ENCODE results near the gene MYO16. TPM values are rescaled to one million over a fixed set of nuclear protein-coding genes. Genes with fewer than 3 reads are reported as not detected.

Gene MYO16
- total and polyA plus RNA-seq, 2 experiments from 2014 or later = 0.13 to 0.23 TPM

DNA sequence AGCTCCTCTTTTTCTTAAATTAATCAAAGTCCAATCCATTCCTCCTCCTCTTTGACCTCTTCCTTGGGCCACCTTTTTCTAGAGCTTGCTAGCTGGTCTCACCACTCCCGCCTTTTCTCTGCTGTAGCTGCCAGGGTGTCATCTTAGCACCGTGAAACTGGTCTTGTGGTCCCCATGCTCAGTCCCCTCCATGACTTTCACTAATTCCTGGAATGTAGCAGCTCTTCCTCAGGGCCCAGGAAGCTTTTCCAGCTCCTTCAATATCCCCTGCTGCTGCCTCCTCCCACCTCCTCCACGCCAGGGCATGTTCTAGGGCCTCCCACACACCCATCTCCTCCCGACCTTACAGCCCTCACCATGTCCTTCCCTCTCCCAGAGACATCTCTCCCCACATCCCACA is 222.2 kb downstream of the MYO16 start:
- H2AFZ ChIP-seq = no peak overlapping the region
- no peaks in the 10 kb centered on the region for H3K27me3 ChIP-seq
- H3K4me3 ChIP-seq = no peak overlapping the region
- no peaks in the 10 kb centered on the region for H4K20me1 ChIP-seq (ENCODE audit: insufficient read depth, poor library complexity, severe bottlenecking)
- TF ChIP-seq EZH2 (IDR thresholded peaks at IDR 0.05; ENCODE audit: borderline replicate concordance) (no peak), EZH2phosphoT487 (IDR thresholded peaks at IDR 0.05; ENCODE audit: low read depth, severe bottlenecking, unreplicated experiment) (no peak)
- TF ChIP-seq, protein P1, sequence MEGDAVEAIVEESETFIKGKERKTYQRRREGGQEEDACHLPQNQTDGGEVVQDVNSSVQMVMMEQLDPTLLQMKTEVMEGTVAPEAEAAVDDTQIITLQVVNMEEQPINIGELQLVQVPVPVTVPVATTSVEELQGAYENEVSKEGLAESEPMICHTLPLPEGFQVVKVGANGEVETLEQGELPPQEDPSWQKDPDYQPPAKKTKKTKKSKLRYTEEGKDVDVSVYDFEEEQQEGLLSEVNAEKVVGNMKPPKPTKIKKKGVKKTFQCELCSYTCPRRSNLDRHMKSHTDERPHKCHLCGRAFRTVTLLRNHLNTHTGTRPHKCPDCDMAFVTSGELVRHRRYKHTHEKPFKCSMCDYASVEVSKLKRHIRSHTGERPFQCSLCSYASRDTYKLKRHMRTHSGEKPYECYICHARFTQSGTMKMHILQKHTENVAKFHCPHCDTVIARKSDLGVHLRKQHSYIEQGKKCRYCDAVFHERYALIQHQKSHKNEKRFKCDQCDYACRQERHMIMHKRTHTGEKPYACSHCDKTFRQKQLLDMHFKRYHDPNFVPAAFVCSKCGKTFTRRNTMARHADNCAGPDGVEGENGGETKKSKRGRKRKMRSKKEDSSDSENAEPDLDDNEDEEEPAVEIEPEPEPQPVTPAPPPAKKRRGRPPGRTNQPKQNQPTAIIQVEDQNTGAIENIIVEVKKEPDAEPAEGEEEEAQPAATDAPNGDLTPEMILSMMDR (IDR thresholded peaks at IDR 0.05; ENCODE audit: poor library complexity) = no peak
- H3K9me2 ChIP-seq (replicated peaks; ENCODE audit: insufficient read depth) = no peaks in the 10 kb centered on the region
- no peak for DNase-seq (ENCODE audit: low spot score)
- H3K4me2 ChIP-seq = no peak overlapping the region
- H3K9me3 ChIP-seq (ENCODE audit: low read depth) = no peaks in the 10 kb centered on the region
- H3K79me2 ChIP-seq = no peaks in the 10 kb centered on the region
- H3K36me3 ChIP-seq (replicated peaks; ENCODE audit: insufficient read depth, low read depth) = no peaks in the 10 kb centered on the region
- H3K4me1 ChIP-seq (ENCODE audit: insufficient read depth) = no peaks in the 10 kb centered on the region
- H3K27ac ChIP-seq = no peak overlapping the region
- WGBS (ENCODE audit: low lambda C conversion rate, missing lambda C conversion rate) = 77% methylated on average over 4 of the region's 4 CpGs

DNA sequence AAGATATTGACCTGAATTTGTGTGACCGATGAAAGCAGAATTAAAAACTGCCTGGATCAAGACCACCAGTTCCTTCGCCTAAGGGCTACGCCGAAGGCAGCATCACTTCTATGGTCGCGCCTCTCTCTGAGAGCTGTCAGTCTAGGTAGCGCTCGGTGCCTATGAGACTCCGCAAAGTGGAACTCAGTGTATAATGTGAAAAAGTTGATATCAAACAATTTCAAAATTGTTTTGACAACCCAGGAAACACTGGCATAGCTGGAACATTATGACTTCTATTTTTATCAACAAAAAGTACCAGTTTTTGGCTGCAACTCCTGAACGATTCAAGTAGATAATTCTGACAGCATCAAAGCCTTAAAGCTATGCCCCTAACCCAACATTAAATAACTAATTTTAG is 223.6 kb downstream of the MYO16 start:
- Histone ChIP-seq H3K9me3 (ENCODE audit: low read depth) (no peaks in the 10 kb centered on the region), H4K20me1 (ENCODE audit: insufficient read depth, poor library complexity, severe bottlenecking) (no peaks in the 10 kb centered on the region), H3K27ac (no peak overlapping the region), H3K9me2 (replicated peaks; ENCODE audit: insufficient read depth) (no peaks in the 10 kb centered on the region), H3K36me3 (replicated peaks; ENCODE audit: insufficient read depth, low read depth) (no peaks in the 10 kb centered on the region), H3K4me2 (no peak overlapping the region), H2AFZ (no peak overlapping the region), H3K4me3 (no peak overlapping the region), H3K27me3 (no peaks in the 10 kb centered on the region), H3K79me2 (no peaks in the 10 kb centered on the region), H3K4me1 (ENCODE audit: insufficient read depth) (no peaks in the 10 kb centered on the region)
- DNase-seq (ENCODE audit: low spot score) = no peak
- TF ChIP-seq, protein P1 (IDR thresholded peaks at IDR 0.05; ENCODE audit: poor library complexity) = no peak
- TF ChIP-seq EZH2phosphoT487 (IDR thresholded peaks at IDR 0.05; ENCODE audit: low read depth, severe bottlenecking, unreplicated experiment) = no peak
- TF ChIP-seq EZH2 (IDR thresholded peaks at IDR 0.05; ENCODE audit: borderline replicate concordance) = no peak
- 96% methylated on average over 10 of the region's 10 CpGs for WGBS (ENCODE audit: low lambda C conversion rate, missing lambda C conversion rate)

DNA sequence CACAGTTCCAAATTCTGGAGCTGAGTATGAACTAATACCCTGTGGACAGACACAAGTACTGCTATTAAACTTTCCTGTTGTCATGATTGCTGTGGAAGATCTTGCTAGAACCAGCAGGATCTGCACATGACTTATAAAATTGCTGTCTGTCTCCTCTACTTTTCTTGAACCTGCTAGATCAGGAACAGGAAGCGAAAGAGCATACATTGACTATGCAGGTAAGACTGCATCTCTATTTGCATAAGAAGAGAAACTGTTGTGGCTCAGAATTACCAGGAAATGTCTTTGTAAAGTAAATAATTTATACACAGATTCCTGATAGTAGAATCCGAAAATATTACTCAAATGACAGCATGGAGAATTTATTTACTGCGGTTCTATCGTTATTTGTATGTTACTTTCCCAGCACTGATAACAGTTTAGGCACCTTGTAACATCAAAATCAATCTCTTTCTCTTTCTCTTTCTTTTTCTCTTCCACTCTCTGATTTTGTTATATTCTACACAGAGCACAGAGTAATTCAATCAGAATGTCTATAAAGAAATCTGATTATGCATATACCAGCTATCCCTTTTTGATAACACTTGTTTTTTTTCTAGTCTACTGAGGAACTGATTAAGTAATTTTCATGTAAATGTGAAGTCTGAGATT is 226.5 kb downstream of the MYO16 start:
- TF ChIP-seq EZH2phosphoT487 (IDR thresholded peaks at IDR 0.05; ENCODE audit: low read depth, severe bottlenecking, unreplicated experiment) (no peak), EZH2 (IDR thresholded peaks at IDR 0.05; ENCODE audit: borderline replicate concordance) (no peak)
- TF ChIP-seq, protein P1 (IDR thresholded peaks at IDR 0.05; ENCODE audit: poor library complexity) = no peak
- Histone ChIP-seq H3K4me1 (ENCODE audit: insufficient read depth) (peaks cover 8% of the 10 kb centered on the region), H3K9me3 (ENCODE audit: low read depth) (no peaks in the 10 kb centered on the region), H2AFZ (no peak overlapping the region), H3K36me3 (replicated peaks; ENCODE audit: insufficient read depth, low read depth) (no peaks in the 10 kb centered on the region), H4K20me1 (ENCODE audit: insufficient read depth, poor library complexity, severe bottlenecking) (no peaks in the 10 kb centered on the region), H3K4me3 (no peak overlapping the region), H3K9me2 (replicated peaks; ENCODE audit: insufficient read depth) (no peaks in the 10 kb centered on the region), H3K27me3 (no peaks in the 10 kb centered on the region), H3K4me2 (no peak overlapping the region), H3K27ac (no peak overlapping the region), H3K79me2 (no peaks in the 10 kb centered on the region)
- DNase-seq (ENCODE audit: low spot score) = no peak
- 87% methylated on average over 4 of the region's 4 CpGs for WGBS (ENCODE audit: low lambda C conversion rate, missing lambda C conversion rate)

All from hepatocyte (in vitro differentiated cells).